CD4-positive, alpha-beta memory T cell (primary cell): ENCODE results near the gene MARS1. TPM values are rescaled to one million over a fixed set of nuclear protein-coding genes. Genes with fewer than 3 reads are reported as not detected.
"Not testable (repeated sequence)": the region's sequence is repeated elsewhere in the genome, so short reads cannot be mapped to it uniquely, and the experiment has no call there.

Experiments used
- CTCF ChIA-PET: fragments of 350-600 bp; sonication (Branson Sonifier 250); formaldehyde crosslinking; loops from one replicate; lab custom pipeline; 2021; ENCODE audit warnings: inconsistent platforms; ENCODE audit not compliant: partially characterized antibody; lab: Charles Lee
- POLR2A ChIA-PET: fragments of 350-600 bp; sonication (Branson Sonifier 250); formaldehyde crosslinking; loops from one replicate; lab custom pipeline; 2021; ENCODE audit not compliant: partially characterized antibody; lab: Charles Lee
- DNase-seq, 5 donors: peaks; one replicate each; pipeline versions ENCODE4 v3.0.0 to v3.0.0-alpha.2; 2020 to 2022; ENCODE audit warnings: mixed read lengths in 1 of 5
- H3K27ac ChIP-seq: one replicate; pipeline ENCODE4 v1.7.0; 2013; ENCODE audit warnings: low read depth, low read length
- H3K27me3 ChIP-seq: 2 replicates; pipeline ENCODE4 v1.7.0; 2013; ENCODE audit warnings: mild to moderate bottlenecking, low read length, moderate library complexity; ENCODE audit not compliant: insufficient read depth
- H3K36me3 ChIP-seq: 2 replicates; pipeline ENCODE4 v1.7.0; 2013; ENCODE audit warnings: mild to moderate bottlenecking, low read length, moderate library complexity; ENCODE audit not compliant: insufficient read depth
- H3K4me1 ChIP-seq: 2 replicates; pipeline ENCODE4 v1.7.0; 2013; ENCODE audit warnings: mild to moderate bottlenecking, low read length, moderate library complexity; ENCODE audit not compliant: insufficient read depth
- H3K4me3 ChIP-seq, 2 donors: one replicate each; pipeline ENCODE4 v1.7.0; 2013; ENCODE audit warnings: low read length in 2 of 2, mild to moderate bottlenecking in 1 of 2
- H3K9me3 ChIP-seq, 2 donors: one replicate each; pipeline ENCODE4 v1.7.0; 2013; ENCODE audit warnings: low read length in 2 of 2, control low read depth in 1 of 2; ENCODE audit not compliant: control insufficient read depth in 1 of 2
- H3K27ac Mint-ChIP-seq, 7 donors: one replicate each; pipeline ENCODE4 v1.8.0; 2020 to 2021; ENCODE audit warnings: mixed read lengths in 7 of 7, mild to moderate bottlenecking in 6 of 7, inconsistent platforms in 3 of 7, moderate library complexity in 3 of 7
- H3K27me3 Mint-ChIP-seq, 2 donors: one replicate each; pipeline ENCODE4 v1.8.0; 2020 to 2021; ENCODE audit warnings: mixed read lengths in 2 of 2
- H3K36me3 Mint-ChIP-seq, 2 donors: one replicate each; pipeline ENCODE4 v1.8.0; 2020 to 2021; ENCODE audit warnings: mixed read lengths in 2 of 2, inconsistent platforms in 1 of 2, mild to moderate bottlenecking in 1 of 2
- H3K4me1 Mint-ChIP-seq, 4 donors: one replicate each; pipeline ENCODE4 v1.8.0; 2020 to 2021; ENCODE audit warnings: mixed read lengths in 4 of 4, mild to moderate bottlenecking in 1 of 4
- H3K4me3 Mint-ChIP-seq, 8 donors: one replicate each; pipeline ENCODE4 v1.8.0; 2020 to 2021; ENCODE audit warnings: mixed read lengths in 8 of 8, mild to moderate bottlenecking in 7 of 8, moderate library complexity in 6 of 8, inconsistent platforms in 3 of 8
- H3K9me3 Mint-ChIP-seq, 8 donors: one replicate each; pipeline ENCODE4 v1.8.0; 2020 to 2021; ENCODE audit warnings: mixed read lengths in 8 of 8, mild to moderate bottlenecking in 5 of 8, inconsistent platforms in 3 of 8, moderate library complexity in 1 of 8
- intact Hi-C: fragments of 100-400 bp; cut with micrococcal nuclease; formaldehyde crosslinking; loops from one replicate; pipeline ENCODE4 v1.15.1; 2023
- polyA plus RNA-seq, 2 donors: library from polyadenylated mRNA; unstranded; fragments of 300-500 nt; fragmentation: Illumina TruSeq; gene quantifications; one replicate each; pipeline ENCODE4 v1.2.3, GENCODE V29; 2021
- total RNA-seq, 2 experiments: library from RNA; stranded (reverse); gene quantifications; one replicate each; pipeline ENCODE4 v1.2.3, GENCODE V29; 2021

The MARS1 gene
- total and polyA plus RNA-seq, 4 experiments from 2014 or later, result 84.8 to 242 (median 169) TPM

DNA sequence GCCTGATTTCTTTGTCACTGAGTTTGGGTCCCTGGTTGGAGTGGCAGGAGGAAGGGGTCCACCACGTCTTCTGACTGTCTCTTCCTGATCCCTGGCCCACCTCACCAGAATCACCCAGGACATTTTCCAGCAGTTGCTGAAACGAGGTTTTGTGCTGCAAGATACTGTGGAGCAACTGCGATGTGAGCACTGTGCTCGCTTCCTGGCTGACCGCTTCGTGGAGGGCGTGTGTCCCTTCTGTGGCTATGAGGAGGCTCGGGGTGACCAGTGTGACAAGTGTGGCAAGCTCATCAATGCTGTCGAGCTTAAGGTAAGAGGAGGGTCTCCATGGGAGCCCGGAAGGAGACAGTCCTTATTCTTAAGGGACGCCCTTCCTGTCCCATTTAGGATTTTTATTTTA, 12.3 kb downstream of the MARS1 start:
- Mint-ChIP-seq H3K9me3 (no peaks in the 10 kb centered on the region), H3K4me3 (no peak overlapping the region), H3K36me3 (peaks cover 55 to 72% of the 10 kb centered on the region in 2 donors), H3K4me1 (peaks cover 0 to 9% (median 7%) of the 10 kb centered on the region in 4 donors), H3K27me3 (no peaks in the 10 kb centered on the region), H3K27ac (no peak overlapping the region)
- intact Hi-C loops, result no loop called here
- Histone ChIP-seq H3K27me3 (no peaks in the 10 kb centered on the region), H3K4me3 (no peak overlapping the region), H3K4me1 (no peaks in the 10 kb centered on the region), H3K36me3 (peaks cover 59% of the 10 kb centered on the region), H3K27ac (no peak overlapping the region), H3K9me3 (no peaks in the 10 kb centered on the region)
- ChIA-PET POLR2A (interaction anchor here (1.3 to 1.5 kb wide), 2 partner anchors 21 to 23 kb away, joined by 3 to 8 read pairs; partner anchors contain the start of gene ARHGAP9), CTCF (interaction anchor here (0.9 kb wide), 1 partner anchor 16 kb away, joined by 3 read pairs; no protein-coding TSS in a partner anchor)
- DNase-seq, result no peak

- H3K27me3 Mint-ChIP-seq, DNase-seq, H3K4me1 Mint-ChIP-seq, H3K4me3 Mint-ChIP-seq, H3K9me3 ChIP-seq, H3K9me3 Mint-ChIP-seq, H3K27ac ChIP-seq, H3K27me3 ChIP-seq, intact Hi-C loops, H3K4me3 ChIP-seq, H3K4me1 ChIP-seq: not testable (repeated sequence)
- Mint-ChIP-seq H3K27ac (peak overlapping the region in 4 of 7 donors; percentile 5 to 78 (median 44)), H3K36me3 (peaks cover 46 to 70% of the 10 kb centered on the region in 2 donors)
- ChIA-PET CTCF (interaction anchor here (1.0 to 1.4 kb wide), 3 partner anchors 10 to 47 kb away, joined by 3 to 4 read pairs (median 3); partner anchors contain the start of gene INHBE), POLR2A (interaction anchor here (1.6 kb wide), 1 partner anchor 22 kb away, joined by 4 read pairs; the partner anchor contains the start of gene ARHGAP9)
- peaks cover 61% of the 10 kb centered on the region for H3K36me3 ChIP-seq
Observed at GRCh38 chr12:57502311-57502969, 14.6 kb downstream of the MARS1 start.

- H3K27ac ChIP-seq, H3K4me1 ChIP-seq, H3K27ac Mint-ChIP-seq, intact Hi-C loops, CTCF ChIA-PET, DNase-seq, H3K4me3 Mint-ChIP-seq, H3K9me3 Mint-ChIP-seq, H3K4me3 ChIP-seq, H3K4me1 Mint-ChIP-seq, H3K27me3 Mint-ChIP-seq, H3K9me3 ChIP-seq, POLR2A ChIA-PET, H3K27me3 ChIP-seq: not testable (repeated sequence)
- H3K36me3 Mint-ChIP-seq, result peaks cover 23 to 57% of the 10 kb centered on the region in 2 donors
- H3K36me3 ChIP-seq, result peaks cover 45% of the 10 kb centered on the region
Observed at GRCh38 chr12:57506541-57506940, 18.7 kb downstream of the MARS1 start.

- H3K27me3 Mint-ChIP-seq, H3K27ac Mint-ChIP-seq, H3K4me3 Mint-ChIP-seq, H3K27ac ChIP-seq, H3K4me1 ChIP-seq, H3K9me3 Mint-ChIP-seq, H3K27me3 ChIP-seq, H3K9me3 ChIP-seq, DNase-seq, H3K4me3 ChIP-seq, intact Hi-C loops, CTCF ChIA-PET, POLR2A ChIA-PET, H3K4me1 Mint-ChIP-seq: not testable (repeated sequence)
- H3K36me3 ChIP-seq, result peaks cover 49% of the 10 kb centered on the region
- peaks cover 29 to 61% of the 10 kb centered on the region in 2 donors for H3K36me3 Mint-ChIP-seq
Observed at GRCh38 chr12:57507796-57508195, 19.9 kb downstream of the MARS1 start.

DNA sequence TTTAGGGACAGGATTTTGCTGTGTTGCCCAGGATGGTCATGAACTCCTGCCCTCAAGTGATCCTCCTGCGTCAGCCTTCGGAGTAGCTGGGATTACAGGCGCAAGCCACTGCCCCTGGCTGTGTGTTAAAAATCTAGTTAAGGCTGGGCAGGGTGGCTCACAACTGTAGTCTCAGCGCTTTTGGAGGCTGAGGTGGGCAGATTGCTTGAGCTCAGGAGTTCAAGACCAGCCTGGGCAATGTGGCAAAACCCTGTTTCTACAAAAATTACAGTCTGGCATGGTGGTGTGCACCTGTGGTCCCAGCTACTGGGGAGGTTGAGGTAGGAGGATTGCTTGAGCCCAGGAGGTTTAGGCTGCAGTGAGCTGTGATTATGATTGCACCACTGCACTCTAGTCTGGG, 23.3 kb downstream of the MARS1 start:
- peaks cover 60% of the 10 kb centered on the region for H3K36me3 ChIP-seq
- no peaks in the 10 kb centered on the region for H3K9me3 ChIP-seq
- Mint-ChIP-seq H3K27ac (peak overlapping the region in 1 of 7 donors; percentile 60), H3K4me1 (peaks cover 0 to 2% (median 0%) of the 10 kb centered on the region in 4 donors), H3K4me3 (no peak overlapping the region), H3K36me3 (peaks cover 39 to 65% of the 10 kb centered on the region in 2 donors), H3K27me3 (no peaks in the 10 kb centered on the region), H3K9me3 (no peaks in the 10 kb centered on the region)
- no peaks in the 10 kb centered on the region for H3K4me1 ChIP-seq
- intact Hi-C loops, result no loop called here
- H3K27me3 ChIP-seq, result no peaks in the 10 kb centered on the region
- CTCF ChIA-PET, result interaction anchor here (1.2 kb wide), 1 partner anchor 48 kb away, joined by 3 read pairs; no protein-coding TSS in a partner anchor
- no peak overlapping the region for H3K4me3 ChIP-seq
- H3K27ac ChIP-seq, result no peak overlapping the region
- DNase-seq, result no peak
- POLR2A ChIA-PET, result interaction anchor here (0.7 to 1.5 kb wide), 4 partner anchors 9 to 212 kb away, joined by 3 to 7 read pairs (median 4); partner anchors contain the start of genes DDIT3 and MBD6

DNA sequence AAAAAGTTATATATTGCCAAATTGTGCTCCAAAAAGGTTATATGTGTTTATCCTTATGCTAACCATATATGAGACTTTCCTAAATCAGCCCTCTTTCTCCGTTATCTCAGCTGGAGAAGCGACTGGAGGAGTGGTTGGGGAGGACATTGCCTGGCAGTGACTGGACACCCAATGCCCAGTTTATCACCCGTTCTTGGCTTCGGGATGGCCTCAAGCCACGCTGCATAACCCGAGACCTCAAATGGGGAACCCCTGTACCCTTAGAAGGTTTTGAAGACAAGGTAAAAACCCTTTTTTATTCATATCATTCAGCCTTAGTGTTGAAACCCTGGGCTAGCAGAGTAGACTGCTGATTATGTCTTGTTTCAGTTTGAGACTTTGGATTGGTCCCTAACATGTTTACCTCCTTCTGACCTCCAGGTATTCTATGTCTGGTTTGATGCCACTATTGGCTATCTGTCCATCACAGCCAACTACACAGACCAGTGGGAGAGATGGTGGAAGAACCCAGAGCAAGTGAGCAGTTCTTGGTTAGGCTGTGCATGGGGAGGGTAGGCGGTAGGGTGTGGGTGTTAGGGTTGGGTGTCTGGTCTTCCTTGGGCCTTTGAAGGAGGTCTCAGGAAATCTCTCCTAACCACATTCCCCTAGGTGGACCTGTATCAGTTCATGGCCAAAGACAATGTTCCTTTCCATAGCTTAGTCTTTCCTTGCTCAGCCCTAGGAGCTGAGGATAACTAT, 23.9 kb downstream of the MARS1 start:
- Mint-ChIP-seq H3K36me3 (peaks cover 42 to 69% of the 10 kb centered on the region in 2 donors), H3K9me3 (no peaks in the 10 kb centered on the region), H3K4me3 (no peak overlapping the region), H3K4me1 (peaks cover 0 to 2% (median 0%) of the 10 kb centered on the region in 4 donors), H3K27me3 (no peaks in the 10 kb centered on the region), H3K27ac (peak overlapping the region in 6 of 7 donors; percentile 41 to 75 (median 63))
- Histone ChIP-seq H3K9me3 (no peaks in the 10 kb centered on the region), H3K4me3 (no peak overlapping the region), H3K27me3 (no peaks in the 10 kb centered on the region), H3K27ac (no peak overlapping the region), H3K4me1 (peaks cover under 1% of the 10 kb centered on the region), H3K36me3 (peaks cover 62% of the 10 kb centered on the region)
- ChIA-PET POLR2A (interaction anchor here (0.7 to 1.5 kb wide), 3 partner anchors 9 to 211 kb away, joined by 4 to 7 read pairs (median 6); partner anchors contain the start of gene DDIT3), CTCF (interaction anchor here (0.7 to 1.2 kb wide), 5 partner anchors 9 to 71 kb away, joined by 3 read pairs; partner anchors contain the start of gene DDIT3)
- intact Hi-C loops, result no loop called here
- DNase-seq, result no peak

- no peak for DNase-seq
- no peak overlapping the region for H3K27ac ChIP-seq
- peaks cover 1 to 8% (median 3%) of the 10 kb centered on the region in 4 donors for H3K4me1 Mint-ChIP-seq
- no peak overlapping the region for H3K4me3 Mint-ChIP-seq
- H3K4me1 ChIP-seq, result peaks cover 6% of the 10 kb centered on the region
- ChIA-PET CTCF (interaction anchor here (0.7 to 1.2 kb wide), 4 partner anchors 8 to 70 kb away, joined by 3 read pairs; partner anchors contain the start of gene DDIT3), POLR2A (interaction anchor here (1.2 to 1.5 kb wide), 2 partner anchors 8 to 9 kb away, joined by 3 to 4 read pairs; partner anchors contain the start of gene DDIT3)
- no peaks in the 10 kb centered on the region for H3K9me3 Mint-ChIP-seq
- H3K36me3 ChIP-seq, result peaks cover 71% of the 10 kb centered on the region
- peak overlapping the region; percentile 9 to 80 (median 66) for H3K27ac Mint-ChIP-seq
- intact Hi-C loops, result no loop called here
- peaks cover 51 to 78% of the 10 kb centered on the region in 2 donors for H3K36me3 Mint-ChIP-seq
- no peak overlapping the region for H3K4me3 ChIP-seq
- no peaks in the 10 kb centered on the region for H3K27me3 Mint-ChIP-seq
- no peaks in the 10 kb centered on the region for H3K9me3 ChIP-seq
- H3K27me3 ChIP-seq, result no peaks in the 10 kb centered on the region
Observed at GRCh38 chr12:57512665-57513064, 24.8 kb downstream of the MARS1 start.
